Renal pelvis (tissue), 4 donors: ENCODE measurements around the gene ATRIP. TPM values are rescaled to one million over a fixed set of nuclear protein-coding genes. Genes with fewer than 3 reads are reported as not detected.

ENCODE experiments used
- DNase-seq: peaks from one replicate; pipeline ENCODE4 v3.0.0-alpha.2; 2013
- polyA plus RNA-seq, 3 donors: library from polyadenylated mRNA; unstranded; fragments of 120-200 nt; gene quantifications; one replicate each; pipeline ENCODE4 v1.2.1, GENCODE V29; 2013; ENCODE audit not compliant: insufficient read length in 3 of 3

ATRIP gene
- polyA plus RNA-seq, 3 donors = 12.3 to 14.3 (median 13.2) TPM

GRCh38 chr3:48407542-48408099 lies 38.9 kb upstream of the ATRIP start:
- DNase-seq = no peak

GRCh38 chr3:48408823-48409281 lies 37.7 kb upstream of the ATRIP start:
- DNase-seq = no peak

GRCh38 chr3:48409291-48410201 lies 37.0 kb upstream of the ATRIP start:
- no peak for DNase-seq

- DNase-seq = no peak
These were observed 36.1 kb upstream of the ATRIP start for GRCh38 chr3:48410205-48411040.

- no peak for DNase-seq
These were observed 35.4 kb upstream of the ATRIP start for GRCh38 chr3:48411041-48411588.

- no peak for DNase-seq
These were observed 34.7 kb upstream of the ATRIP start for GRCh38 chr3:48411606-48412374.

- DNase-seq = no peak
These were observed 34.0 kb upstream of the ATRIP start for GRCh38 chr3:48412375-48413001.

- DNase-seq = no peak
These were observed 33.5 kb upstream of the ATRIP start for GRCh38 chr3:48413086-48413485.

GRCh38 chr3:48413611-48414010 lies 32.9 kb upstream of the ATRIP start:
- no peak for DNase-seq

- DNase-seq = no peak
These were observed 31.9 kb upstream of the ATRIP start for GRCh38 chr3:48414376-48415250.

GRCh38 chr3:48415251-48415953 lies 31.1 kb upstream of the ATRIP start:
- DNase-seq = no peak

- no peak for DNase-seq
These were observed 30.4 kb upstream of the ATRIP start for GRCh38 chr3:48416091-48416505.

- no peak for DNase-seq
These were observed 30.0 kb upstream of the ATRIP start for GRCh38 chr3:48416546-48416945.

- DNase-seq = no peak
These were observed 28.9 kb upstream of the ATRIP start for GRCh38 chr3:48417529-48418108.

- DNase-seq = no peak
These were observed 28.4 kb upstream of the ATRIP start for GRCh38 chr3:48418140-48418539.

GRCh38 chr3:48418651-48419050 lies 27.9 kb upstream of the ATRIP start:
- no peak for DNase-seq

- no peak for DNase-seq
These were observed 27.4 kb upstream of the ATRIP start for GRCh38 chr3:48419149-48419548.

GRCh38 chr3:48419597-48419996 lies 26.9 kb upstream of the ATRIP start:
- no peak for DNase-seq

- DNase-seq = no peak
These were observed 26.0 kb upstream of the ATRIP start for GRCh38 chr3:48420561-48420960.
